HG02970 (cell line): Measurements from ENCODE around the gene KRT85.
"Not testable (repeated sequence)": the region's sequence is repeated elsewhere in the genome, so short reads cannot be mapped to it uniquely, and the experiment has no call there.

Experiments used
- ATAC-seq: cut with Tn5 transposase; IDR thresholded peaks from one replicate; pipeline ENCODE4 v1.9.1; 2021; ENCODE audit warnings: mild to moderate bottlenecking, moderate library complexity, moderate number of reproducible peaks; ENCODE audit not compliant: unreplicated experiment, low FRiP score

The KRT85 gene

GRCh38 chr12:52331833-52332232, 35.4 kb downstream of the KRT85 start:
- ATAC-seq, result no peak

- no peak for ATAC-seq
Measured at GRCh38 chr12:52331039-52331438, 36.2 kb downstream of the KRT85 start.

GRCh38 chr12:52327830-52328500, 39.3 kb downstream of the KRT85 start:
- ATAC-seq, result no peak

GRCh38 chr12:52327052-52327829, 40.0 kb downstream of the KRT85 start:
- no peak for ATAC-seq

GRCh38 chr12:52324153-52324444, 43.2 kb downstream of the KRT85 start:
- no peak for ATAC-seq

GRCh38 chr12:52323416-52324152, 43.7 kb downstream of the KRT85 start:
- ATAC-seq, result no peak

GRCh38 chr12:52323001-52323400, 44.3 kb downstream of the KRT85 start:
- no peak for ATAC-seq

GRCh38 chr12:52322069-52322468, 45.2 kb downstream of the KRT85 start:
- ATAC-seq, result no peak

GRCh38 chr12:52321418-52321817, 45.9 kb downstream of the KRT85 start:
- no peak for ATAC-seq

GRCh38 chr12:52320784-52321400, 46.4 kb downstream of the KRT85 start, which contains the start of gene KRT83:
TSS of gene KRT83 (minus strand) at chr12:52321398. CDS start at chr12:52321335, 63 bp downstream.
- ATAC-seq, result no peak

GRCh38 chr12:52319097-52319496, 48.2 kb downstream of the KRT85 start:
- ATAC-seq, result no peak

- no peak for ATAC-seq
Measured at GRCh38 chr12:52318241-52318990, 48.9 kb downstream of the KRT85 start.

GRCh38 chr12:52317468-52318052, 49.7 kb downstream of the KRT85 start:
- ATAC-seq, result no peak

- ATAC-seq, result no peak
Measured at GRCh38 chr12:52316701-52317100, 50.6 kb downstream of the KRT85 start.

- ATAC-seq, result no peak
Measured at GRCh38 chr12:52316290-52316689, 51.0 kb downstream of the KRT85 start.

GRCh38 chr12:52315721-52316120, 51.6 kb downstream of the KRT85 start:
- ATAC-seq, result not testable (repeated sequence)

- no peak for ATAC-seq
Measured at GRCh38 chr12:52314511-52314910, 52.8 kb downstream of the KRT85 start.

- ATAC-seq, result no peak
Measured at GRCh38 chr12:52313926-52314325, 53.4 kb downstream of the KRT85 start.

GRCh38 chr12:52313461-52313860, 53.8 kb downstream of the KRT85 start:
- ATAC-seq, result no peak

GRCh38 chr12:52312086-52312485, 55.2 kb downstream of the KRT85 start:
- ATAC-seq, result no peak
